ENCODE results near the gene L3MBTL1. TPM values are rescaled to one million over a fixed set of nuclear protein-coding genes. Genes with fewer than 3 reads are reported as not detected.

The L3MBTL1 gene
- total RNA-seq, 1 donor from 2014 or later = 4.0 TPM

GRCh38 chr20:43569282-43569681 is 61.8 kb downstream of the L3MBTL1 start:
- Histone ChIP-seq H3K9me3 (replicated peaks) (no peaks in the 10 kb centered on the region), H3K4me1 (no peaks in the 10 kb centered on the region), H3K4me3 (no peak overlapping the region), H3K27ac (replicated peaks) (no peak overlapping the region), H3K27me3 (ENCODE audit: low read depth) (no peaks in the 10 kb centered on the region), H3K36me3 (no peaks in the 10 kb centered on the region)
- no peak for DNase-seq
- no peak for TF ChIP-seq CTCF (IDR thresholded peaks at IDR 0.05; ENCODE audit: borderline replicate concordance)
- intact Hi-C loops (cut with micrococcal nuclease) = no loop called here

GRCh38 chr20:43570496-43570895 is 63.0 kb downstream of the L3MBTL1 start:
- no peaks in the 10 kb centered on the region for H3K9me3 ChIP-seq (replicated peaks)
- no peak overlapping the region for H3K4me3 ChIP-seq
- intact Hi-C loops (cut with micrococcal nuclease) = no loop called here
- no peak overlapping the region for H3K27ac ChIP-seq (replicated peaks)
- no peak for TF ChIP-seq CTCF (IDR thresholded peaks at IDR 0.05; ENCODE audit: borderline replicate concordance)
- no peaks in the 10 kb centered on the region for H3K27me3 ChIP-seq (ENCODE audit: low read depth)
- no peaks in the 10 kb centered on the region for H3K36me3 ChIP-seq
- H3K4me1 ChIP-seq = no peaks in the 10 kb centered on the region
- no peak for DNase-seq

GRCh38 chr20:43571310-43571709 is 63.8 kb downstream of the L3MBTL1 start:
- H3K4me1 ChIP-seq = no peaks in the 10 kb centered on the region
- no peak for DNase-seq
- H3K36me3 ChIP-seq = no peaks in the 10 kb centered on the region
- no peaks in the 10 kb centered on the region for H3K27me3 ChIP-seq (ENCODE audit: low read depth)
- intact Hi-C loops (cut with micrococcal nuclease) = no loop called here
- no peak overlapping the region for H3K4me3 ChIP-seq
- no peak overlapping the region for H3K27ac ChIP-seq (replicated peaks)
- no peaks in the 10 kb centered on the region for H3K9me3 ChIP-seq (replicated peaks)
- no peak for TF ChIP-seq CTCF (IDR thresholded peaks at IDR 0.05; ENCODE audit: borderline replicate concordance)

GRCh38 chr20:43571771-43572170 is 64.3 kb downstream of the L3MBTL1 start:
- Histone ChIP-seq H3K4me3 (no peak overlapping the region), H3K4me1 (no peaks in the 10 kb centered on the region), H3K27ac (replicated peaks) (no peak overlapping the region), H3K9me3 (replicated peaks) (no peaks in the 10 kb centered on the region), H3K36me3 (no peaks in the 10 kb centered on the region), H3K27me3 (ENCODE audit: low read depth) (no peaks in the 10 kb centered on the region)
- intact Hi-C loops (cut with micrococcal nuclease) = no loop called here
- no peak for DNase-seq
- TF ChIP-seq CTCF (IDR thresholded peaks at IDR 0.05; ENCODE audit: borderline replicate concordance) = no peak

GRCh38 chr20:43572891-43573290 is 65.4 kb downstream of the L3MBTL1 start:
- H3K36me3 ChIP-seq = no peaks in the 10 kb centered on the region
- no peak overlapping the region for H3K27ac ChIP-seq (replicated peaks)
- no peak for DNase-seq
- no peaks in the 10 kb centered on the region for H3K27me3 ChIP-seq (ENCODE audit: low read depth)
- no peak for TF ChIP-seq CTCF (IDR thresholded peaks at IDR 0.05; ENCODE audit: borderline replicate concordance)
- no peak overlapping the region for H3K4me3 ChIP-seq
- intact Hi-C loops (cut with micrococcal nuclease) = no loop called here
- H3K9me3 ChIP-seq (replicated peaks) = no peaks in the 10 kb centered on the region
- no peaks in the 10 kb centered on the region for H3K4me1 ChIP-seq

GRCh38 chr20:43576108-43576507 is 68.6 kb downstream of the L3MBTL1 start:
- H3K4me1 ChIP-seq = no peaks in the 10 kb centered on the region
- intact Hi-C loops (cut with micrococcal nuclease) = no loop called here
- TF ChIP-seq CTCF (IDR thresholded peaks at IDR 0.05; ENCODE audit: borderline replicate concordance) = no peak
- H3K27ac ChIP-seq (replicated peaks) = no peak overlapping the region
- DNase-seq = peak; percentile 49
- no peaks in the 10 kb centered on the region for H3K36me3 ChIP-seq
- H3K4me3 ChIP-seq = no peak overlapping the region
- no peaks in the 10 kb centered on the region for H3K9me3 ChIP-seq (replicated peaks)
- no peaks in the 10 kb centered on the region for H3K27me3 ChIP-seq (ENCODE audit: low read depth)
